HepG2 (cell line): ENCODE measurements around the gene PELI2. TPM values are rescaled to one million over a fixed set of nuclear protein-coding genes. Genes with fewer than 3 reads are reported as not detected.

Source experiments
- ATAC-seq: fragments of 200-7000 bp; cut with Tn5 transposase; 3 replicates; pipeline ENCODE4 v1.9.1; 2020; ENCODE audit warnings: mild to moderate bottlenecking, moderate library complexity
- BruUV-seq: library from RNA; stranded (reverse); fragments of 400-500 nt; replicated peaks from 2 replicates; lab custom pipeline; 2021; lab: Mats Ljungman, UMichigan
- CTCF ChIA-PET: fragments of 300-600 bp; formaldehyde crosslinking; extraction: SDS; loops from one replicate; lab custom pipeline; 2021; ENCODE audit warnings: low total read pairs, inconsistent platforms, low intra/inter-chr PET ratio; lab: Yijun Ruan, JAX
- POLR2A ChIA-PET: fragments of 350-600 bp; sonication (Branson Sonifier 250); formaldehyde crosslinking; loops from one replicate; lab custom pipeline; 2020; ENCODE audit warnings: antibody characterized with exemption, inconsistent platforms; lab: Yijun Ruan, JAX
- DNase-seq: peaks from one replicate; pipeline ENCODE4 v3.0.0-alpha.2; 2015; ENCODE audit warnings: low spot score
- FAIRE-seq: peaks from 3 replicates; lab custom pipeline; 2011; peaks lifted over from hg19 to GRCh38; lab: Jason Lieb, UNC
- H2AFZ ChIP-seq: one replicate; pipeline ENCODE4 v1.6.1; 2011; ENCODE audit warnings: low read length, inconsistent platforms
- H3K27ac ChIP-seq: fragments of 300-600 bp; 3 replicates; pipeline ENCODE4 v1.8.0; 2011; ENCODE audit warnings: mixed run types, mild to moderate bottlenecking, mixed read lengths, low read length, inconsistent platforms; ENCODE audit not compliant: insufficient read depth; ENCODE audit errors: extremely low read length
- H3K27me3 ChIP-seq, 2 experiments: fragments of 200-600 bp in 1 of 2; 2 replicates in 1 of 2; 3 replicates in 1 of 2; pipeline versions ENCODE4 v1.6.0 to v1.8.0; 2011; ENCODE audit warnings: low read length in 2 of 2, mild to moderate bottlenecking in 2 of 2, moderate library complexity in 2 of 2, inconsistent platforms in 1 of 2; ENCODE audit not compliant: insufficient read depth in 2 of 2, control insufficient read depth in 1 of 2
- H3K36me3 ChIP-seq, 2 experiments: fragments of 200-600 bp in 1 of 2; replicated peaks in 1 of 2; 2 replicates in 1 of 2; 3 replicates in 1 of 2; pipeline versions ENCODE4 v1.5.1 to v1.8.0; 2011; ENCODE audit warnings: low read length in 2 of 2, inconsistent platforms in 1 of 2; ENCODE audit not compliant: insufficient read depth in 2 of 2, control insufficient read depth in 1 of 2
- H3K4me1 ChIP-seq: 2 replicates; pipeline ENCODE4 v1.5.1; 2012; ENCODE audit warnings: low read length, inconsistent platforms; ENCODE audit not compliant: insufficient read depth
- H3K4me2 ChIP-seq: 2 replicates; pipeline ENCODE4 v1.6.0; 2011; ENCODE audit warnings: low read depth, low read length, inconsistent platforms
- H3K4me3 ChIP-seq, 3 experiments: fragments of 200-600 bp in 1 of 3; sonication (generic), shearing (Covaris generic) in 1 of 3; replicated peaks in 1 of 3; 2 replicates each; pipeline ENCODE4 v1.5.1; 2011 to 2016; ENCODE audit warnings: low read length in 3 of 3, inconsistent platforms in 2 of 3, low read depth in 2 of 3, mild to moderate bottlenecking in 2 of 3, control low read depth in 1 of 3, mixed read lengths in 1 of 3; ENCODE audit not compliant: insufficient read depth in 1 of 3
- H3K79me2 ChIP-seq: one replicate; pipeline ENCODE4 v1.6.1; 2011; ENCODE audit warnings: low read length, inconsistent platforms; ENCODE audit not compliant: insufficient read depth
- H3K9ac ChIP-seq: 2 replicates; pipeline ENCODE4 v1.6.0; 2011; ENCODE audit warnings: mild to moderate bottlenecking, low read depth, low read length, inconsistent platforms; ENCODE audit not compliant: insufficient read depth
- H3K9me3 ChIP-seq: 2 replicates; pipeline ENCODE4 v1.5.1; 2012; ENCODE audit warnings: mild to moderate bottlenecking, low read length
- H4K20me1 ChIP-seq: 2 replicates; pipeline ENCODE4 v1.6.0; 2011; ENCODE audit warnings: inconsistent platforms, mild to moderate bottlenecking, low read length, moderate library complexity; ENCODE audit not compliant: insufficient read depth
- ARNTL ChIP-seq: sonication (generic); formaldehyde crosslinking; IDR thresholded peaks from 2 replicates; pipeline ENCODE4 v1.4.0; 2020; ENCODE audit warnings: mild to moderate bottlenecking, missing genetic modification reagents
- ATF7-NPFF ChIP-seq: sonication (generic); formaldehyde crosslinking; IDR thresholded peaks from 2 replicates; pipeline ENCODE4 v1.8.1; 2023; ENCODE audit warnings: mild to moderate bottlenecking, low read depth, missing genetic modification reagents, moderate library complexity
- FOSL2 ChIP-seq: sonication (generic); formaldehyde crosslinking; IDR thresholded peaks from 2 replicates; pipeline ENCODE4 v1.4.0; 2020; ENCODE audit warnings: missing genetic modification reagents
- GATAD2A ChIP-seq: IDR thresholded peaks from 2 replicates; pipeline ENCODE4 v1.6.1; 2016
- MAFF ChIP-seq: IDR thresholded peaks from 2 replicates; pipeline ENCODE4 v1.6.1; 2011; ENCODE audit warnings: low read depth, low read length, improper control_type of control experiment
- NR2F6 ChIP-seq, 2 experiments: IDR thresholded peaks; 2 replicates each; pipeline ENCODE4 v1.6.1; 2016; ENCODE audit warnings: antibody characterized with exemption in 1 of 2, mild to moderate bottlenecking in 1 of 2
- SOX13 ChIP-seq, 3 experiments: fragments of 450-650 bp in 1 of 3; sonication (generic) in 1 of 3; formaldehyde crosslinking in 1 of 3; IDR thresholded peaks in 2 of 3; conservative IDR thresholded peaks in 1 of 3; 2 replicates each; pipeline versions ENCODE4 v1.5.0 to v1.6.1; 2016 to 2020; ENCODE audit warnings: antibody characterized with exemption in 1 of 3, mild to moderate bottlenecking in 1 of 3, missing compliant biosample characterization in 1 of 3, missing genetic modification reagents in 1 of 3, moderate library complexity in 1 of 3
- ZNF124 ChIP-seq: sonication (generic); formaldehyde crosslinking; IDR thresholded peaks from 2 replicates; pipeline ENCODE4 v1.4.0; 2020; ENCODE audit warnings: missing genetic modification reagents
- ZNF34 ChIP-seq: sonication (generic); formaldehyde crosslinking; IDR thresholded peaks from 2 replicates; pipeline ENCODE4 v1.4.0; 2020; ENCODE audit warnings: mild to moderate bottlenecking, missing genetic modification reagents, borderline replicate concordance
- ZNF382 ChIP-seq: sonication (generic); formaldehyde crosslinking; IDR thresholded peaks from 2 replicates; pipeline ENCODE4 v1.5.0; 2020; ENCODE audit warnings: missing genetic modification reagents, mild to moderate bottlenecking, borderline replicate concordance
- WGBS: methylation state at CpG from one replicate; pipeline ENCODE4 v1.1.6; 2017; ENCODE audit warnings: low lambda C conversion rate; 5-methylcytosine and 5-hydroxymethylcytosine counted together
- in situ Hi-C: cut with HindIII; loops from 2 replicates; pipeline ENCODE4 v1.10.0; 2017; ENCODE audit warnings: low pct_unique_long_range_greater_than_20kb; ENCODE audit not compliant: extremely low pct_ligation_motif_present
- intact Hi-C: fragments of 100-400 bp; cut with micrococcal nuclease; formaldehyde crosslinking; loops from one replicate; pipeline ENCODE4 v1.10.0; 2022; ENCODE audit not compliant: unreplicated experiment
- polyA plus RNA-seq, 8 experiments: library from polyadenylated mRNA; depleted of rRNA in 3 of 8; stranded (reverse) in 7 of 8; unstranded in 1 of 8; fragments of >200 nt; fragmentation: Illumina TruSeq in 4 of 8; extraction: Trizol in 4 of 8; gene quantifications; 2 replicates each; pipeline versions ENCODE4 v1.2.1 to v1.2.3, GENCODE V29; 2011 to 2016; ENCODE audit warnings: low read depth in 4 of 8, missing spikeins in 1 of 8, mixed read lengths in 1 of 8; ENCODE audit not compliant: insufficient read depth in 1 of 8
- total RNA-seq, 5 experiments: library from RNA; depleted of rRNA; stranded (reverse); fragments of >200 nt; fragmentation: Illumina TruSeq; extraction: Trizol; gene quantifications; 2 replicates each; pipeline ENCODE4 v1.2.3, GENCODE V29; 2016; ENCODE audit warnings: low read depth in 1 of 5
- TF ChIP-seq, protein P1 (sequence below), 2 experiments: sonication (generic) in 1 of 2; formaldehyde crosslinking in 1 of 2; IDR thresholded peaks; 2 replicates each; pipeline versions ENCODE4 v1.4.0 to v1.6.1; 2018 to 2020; ENCODE audit warnings: missing genetic modification reagents in 2 of 2, borderline replicate concordance in 1 of 2, low read depth in 1 of 2, mild to moderate bottlenecking in 1 of 2, missing biosample characterization in 1 of 2
- TF ChIP-seq, protein P2 (sequence below): sonication (generic); formaldehyde crosslinking; IDR thresholded peaks from 2 replicates; pipeline ENCODE4 v1.4.0; 2020; ENCODE audit warnings: missing genetic modification reagents
- TF ChIP-seq, protein P3 (sequence below): sonication (generic); formaldehyde crosslinking; conservative IDR thresholded peaks from 2 replicates; pipeline ENCODE4 v1.4.0; 2020; ENCODE audit warnings: missing genetic modification reagents

Gene PELI2
- total and polyA plus RNA-seq, 2 of the 13 experiments (the other 11 are each of a cell fraction or from before 2014, with no cell fraction given), result 0.07 TPM; not detected in 1

DNA sequence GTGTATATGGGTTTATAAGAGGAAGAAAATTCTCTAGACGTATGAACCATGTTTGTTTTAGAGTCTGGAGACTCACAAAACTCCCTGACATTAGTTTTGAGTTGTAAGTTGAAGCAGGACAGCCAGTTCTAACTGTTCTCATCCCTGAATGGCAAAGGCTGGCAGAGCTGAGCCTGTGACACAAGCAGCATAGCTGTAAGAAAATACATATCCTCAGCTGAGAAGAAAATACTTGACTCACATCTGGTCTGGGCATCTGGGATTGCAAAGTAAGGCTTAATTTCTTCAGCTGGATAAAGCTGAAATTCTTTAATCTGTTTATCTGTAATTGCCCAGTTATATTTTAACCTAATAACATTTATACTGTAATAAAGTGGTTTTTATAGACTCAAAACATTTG is 156.3 kb downstream of the PELI2 start:
- Histone ChIP-seq H3K9me3 (no peaks in the 10 kb centered on the region), H3K4me3 (no peak overlapping the region), H3K27ac (no peak overlapping the region), H3K27me3 (peaks cover 0 to 4% of the 10 kb centered on the region in 2 experiments; a peak in 1 of 5 replicates), H4K20me1 (no peaks in the 10 kb centered on the region), H3K79me2 (no peaks in the 10 kb centered on the region), H2AFZ (no peak overlapping the region), H3K4me1 (no peaks in the 10 kb centered on the region), H3K4me2 (no peak overlapping the region), H3K36me3 (no peaks in the 10 kb centered on the region), H3K9ac (no peak overlapping the region)
- ChIA-PET CTCF (no interaction called here), POLR2A (no interaction called here)
- BruUV-seq, result no TSS peak
- WGBS, result 0% methylated on average over 1 of the region's 1 CpG
- FAIRE-seq, result no peak
- TF ChIP-seq ZNF34 (CRISPR knock-in tag) (no peak), ZNF382 (no peak), ZNF124 (CRISPR knock-in tag) (no peak), GATAD2A (CRISPR knock-in tag) (no peak), NR2F6 (IDR thresholded peaks at IDR 0.05) (no peak), NR2F6 (CRISPR knock-in tag; IDR thresholded peaks at IDR 0.05) (no peak), SOX13 (IDR thresholded peaks at IDR 0.05) (no peak), SOX13 (CRISPR knock-in tag; conservative IDR thresholded peaks at IDR 0.05 in 1 of 2, IDR thresholded peaks at IDR 0.05 in 1 of 2) (no peak), FOSL2 (no peak), MAFF (no peak), ARNTL (CRISPR knock-in tag) (no peak), ATF7-NPFF (CRISPR knock-in tag) (no peak)
- TF ChIP-seq, protein P1, sequence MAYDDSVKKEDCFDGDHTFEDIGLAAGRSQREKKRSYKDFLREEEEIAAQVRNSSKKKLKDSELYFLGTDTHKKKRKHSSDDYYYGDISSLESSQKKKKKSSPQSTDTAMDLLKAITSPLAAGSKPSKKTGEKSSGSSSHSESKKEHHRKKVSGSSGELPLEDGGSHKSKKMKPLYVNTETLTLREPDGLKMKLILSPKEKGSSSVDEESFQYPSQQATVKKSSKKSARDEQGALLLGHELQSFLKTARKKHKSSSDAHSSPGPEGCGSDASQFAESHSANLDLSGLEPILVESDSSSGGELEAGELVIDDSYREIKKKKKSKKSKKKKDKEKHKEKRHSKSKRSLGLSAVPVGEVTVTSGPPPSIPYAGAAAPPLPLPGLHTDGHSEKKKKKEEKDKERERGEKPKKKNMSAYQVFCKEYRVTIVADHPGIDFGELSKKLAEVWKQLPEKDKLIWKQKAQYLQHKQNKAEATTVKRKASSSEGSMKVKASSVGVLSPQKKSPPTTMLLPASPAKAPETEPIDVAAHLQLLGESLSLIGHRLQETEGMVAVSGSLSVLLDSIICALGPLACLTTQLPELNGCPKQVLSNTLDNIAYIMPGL (CRISPR knock-in tag; IDR thresholded peaks at IDR 0.05; ENCODE audit: borderline replicate concordance in 1 of 2, low read depth in 1 of 2), result no peak
- TF ChIP-seq, protein P2, sequence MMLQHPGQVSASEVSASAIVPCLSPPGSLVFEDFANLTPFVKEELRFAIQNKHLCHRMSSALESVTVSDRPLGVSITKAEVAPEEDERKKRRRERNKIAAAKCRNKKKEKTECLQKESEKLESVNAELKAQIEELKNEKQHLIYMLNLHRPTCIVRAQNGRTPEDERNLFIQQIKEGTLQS, result no peak
- TF ChIP-seq, protein P3, sequence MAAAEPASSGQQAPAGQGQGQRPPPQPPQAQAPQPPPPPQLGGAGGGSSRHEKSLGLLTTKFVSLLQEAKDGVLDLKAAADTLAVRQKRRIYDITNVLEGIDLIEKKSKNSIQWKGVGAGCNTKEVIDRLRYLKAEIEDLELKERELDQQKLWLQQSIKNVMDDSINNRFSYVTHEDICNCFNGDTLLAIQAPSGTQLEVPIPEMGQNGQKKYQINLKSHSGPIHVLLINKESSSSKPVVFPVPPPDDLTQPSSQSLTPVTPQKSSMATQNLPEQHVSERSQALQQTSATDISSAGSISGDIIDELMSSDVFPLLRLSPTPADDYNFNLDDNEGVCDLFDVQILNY, result no peak
- DNase-seq, result no peak
- no peak for ATAC-seq
- intact Hi-C loops, result no loop called here
- in situ Hi-C loops, result no loop called here
